ENCODE data around the gene NDUFA12. TPM values are rescaled to one million over a fixed set of nuclear protein-coding genes. Genes with fewer than 3 reads are reported as not detected.

Gene NDUFA12
- total and polyA plus RNA-seq, 2 of the 13 experiments (the other 11 are each of a cell fraction or from before 2014, with no cell fraction given) = 101 to 173 TPM

DNA sequence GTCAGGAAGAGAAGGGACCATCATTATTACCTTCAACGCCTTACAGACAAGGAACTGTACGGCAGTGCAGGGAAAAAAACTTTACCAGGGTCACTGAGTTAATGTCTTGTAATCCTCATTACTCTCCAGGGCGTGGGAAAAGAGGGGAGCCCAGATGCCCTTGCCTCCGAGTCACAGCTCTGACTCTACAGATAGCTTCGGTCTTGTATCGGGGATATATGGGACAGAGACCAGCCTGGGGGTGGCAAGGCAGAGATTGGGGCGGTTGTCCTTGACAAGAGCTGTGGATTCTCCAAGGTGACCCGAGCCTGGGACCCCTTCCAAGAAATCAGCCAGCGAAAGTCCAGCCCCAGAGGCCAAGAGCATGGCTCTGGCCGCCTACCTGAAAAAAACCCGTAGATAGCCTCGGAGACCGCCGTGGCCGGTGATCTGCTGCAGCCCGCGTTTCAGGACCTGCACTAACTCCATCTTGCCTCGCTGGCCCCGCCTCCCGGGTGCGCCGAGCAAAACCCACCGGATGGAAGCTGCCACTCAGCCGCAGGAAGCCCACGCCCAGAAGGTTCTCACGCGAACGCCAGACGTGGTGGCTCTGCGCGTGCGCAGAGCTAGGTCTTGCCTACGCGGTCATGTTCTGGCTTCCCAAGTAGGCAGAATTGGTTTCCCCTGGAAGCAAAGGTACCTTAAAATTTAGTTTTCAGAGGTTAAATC, at the start of gene NDUFA12 (continued):
- TF ChIP-seq NKX3-1 (CRISPR knock-in tag; IDR thresholded peaks at IDR 0.05) (no peak), PCBP1 (IDR thresholded peaks at IDR 0.05; ENCODE audit: borderline replicate concordance, low read depth, low read length) (no peak), HNRNPL (IDR thresholded peaks at IDR 0.05; ENCODE audit: low read depth, low read length) (0 out of 2 replicates have a peak, but pooled peaks have one; percentile 37), GZF1 (CRISPR knock-in tag; IDR thresholded peaks at IDR 0.05) (no peak), NFYB (CRISPR knock-in tag; IDR thresholded peaks at IDR 0.05) (no peak), ZFP36L2 (CRISPR knock-in tag; IDR thresholded peaks at IDR 0.05) (no peak), ARNT2 (CRISPR knock-in tag; IDR thresholded peaks at IDR 0.05; ENCODE audit: low read depth) (peak; percentile 68), CCDC6 (CRISPR knock-in tag; IDR thresholded peaks at IDR 0.05) (peak; percentile 79; the same call in 1 of the 2 replicates), ZNF3 (CRISPR knock-in tag; IDR thresholded peaks at IDR 0.05) (no peak), SNAPC2 (CRISPR knock-in tag; IDR thresholded peaks at IDR 0.05) (no peak; the same call in 1 of the 2 replicates), DNMT1 (CRISPR knock-in tag; IDR thresholded peaks at IDR 0.05) (peak; percentile 71; the same call in 1 of the 2 replicates), KLF15 (CRISPR knock-in tag; IDR thresholded peaks at IDR 0.05; ENCODE audit: borderline replicate concordance) (peak; percentile 56; the same call in 1 of the 2 replicates), SMARCC2 (IDR thresholded peaks at IDR 0.05) (no peak), CREB1 (IDR thresholded peaks at IDR 0.05) (no peak), CREB1 (CRISPR knock-in tag; IDR thresholded peaks at IDR 0.05) (peak; percentile 66), GATAD2A (CRISPR knock-in tag; IDR thresholded peaks at IDR 0.05) (peak; percentile 50; the same call in 1 of the 2 replicates), ZSCAN31 (CRISPR knock-in tag; IDR thresholded peaks at IDR 0.05; ENCODE audit: low read depth) (no peak), GABPB1 (CRISPR knock-in tag; IDR thresholded peaks at IDR 0.05) (peak; percentile 97), NCOR1 (IDR thresholded peaks at IDR 0.05; ENCODE audit: borderline replicate concordance, low read length) (no peak), SSRP1 (CRISPR knock-in tag; IDR thresholded peaks at IDR 0.05) (0 out of 2 replicates have a peak, but pooled peaks have one; percentile 42), ZNF557 (CRISPR knock-in tag; IDR thresholded peaks at IDR 0.05) (0 out of 2 replicates have a peak, but pooled peaks have one; percentile 76), ZFP1 (CRISPR knock-in tag; IDR thresholded peaks at IDR 0.05) (0 out of 2 replicates have a peak, but pooled peaks have one; percentile 69)
- TF ChIP-seq, protein P1, sequence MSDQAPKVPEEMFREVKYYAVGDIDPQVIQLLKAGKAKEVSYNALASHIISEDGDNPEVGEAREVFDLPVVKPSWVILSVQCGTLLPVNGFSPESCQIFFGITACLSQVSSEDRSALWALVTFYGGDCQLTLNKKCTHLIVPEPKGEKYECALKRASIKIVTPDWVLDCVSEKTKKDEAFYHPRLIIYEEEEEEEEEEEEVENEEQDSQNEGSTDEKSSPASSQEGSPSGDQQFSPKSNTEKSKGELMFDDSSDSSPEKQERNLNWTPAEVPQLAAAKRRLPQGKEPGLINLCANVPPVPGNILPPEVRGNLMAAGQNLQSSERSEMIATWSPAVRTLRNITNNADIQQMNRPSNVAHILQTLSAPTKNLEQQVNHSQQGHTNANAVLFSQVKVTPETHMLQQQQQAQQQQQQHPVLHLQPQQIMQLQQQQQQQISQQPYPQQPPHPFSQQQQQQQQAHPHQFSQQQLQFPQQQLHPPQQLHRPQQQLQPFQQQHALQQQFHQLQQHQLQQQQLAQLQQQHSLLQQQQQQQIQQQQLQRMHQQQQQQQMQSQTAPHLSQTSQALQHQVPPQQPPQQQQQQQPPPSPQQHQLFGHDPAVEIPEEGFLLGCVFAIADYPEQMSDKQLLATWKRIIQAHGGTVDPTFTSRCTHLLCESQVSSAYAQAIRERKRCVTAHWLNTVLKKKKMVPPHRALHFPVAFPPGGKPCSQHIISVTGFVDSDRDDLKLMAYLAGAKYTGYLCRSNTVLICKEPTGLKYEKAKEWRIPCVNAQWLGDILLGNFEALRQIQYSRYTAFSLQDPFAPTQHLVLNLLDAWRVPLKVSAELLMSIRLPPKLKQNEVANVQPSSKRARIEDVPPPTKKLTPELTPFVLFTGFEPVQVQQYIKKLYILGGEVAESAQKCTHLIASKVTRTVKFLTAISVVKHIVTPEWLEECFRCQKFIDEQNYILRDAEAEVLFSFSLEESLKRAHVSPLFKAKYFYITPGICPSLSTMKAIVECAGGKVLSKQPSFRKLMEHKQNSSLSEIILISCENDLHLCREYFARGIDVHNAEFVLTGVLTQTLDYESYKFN (CRISPR knock-in tag; conservative IDR thresholded peaks at IDR 0.05) = peak; percentile 35; the same call in 1 of the 2 replicates
- TF ChIP-seq, protein P2, sequence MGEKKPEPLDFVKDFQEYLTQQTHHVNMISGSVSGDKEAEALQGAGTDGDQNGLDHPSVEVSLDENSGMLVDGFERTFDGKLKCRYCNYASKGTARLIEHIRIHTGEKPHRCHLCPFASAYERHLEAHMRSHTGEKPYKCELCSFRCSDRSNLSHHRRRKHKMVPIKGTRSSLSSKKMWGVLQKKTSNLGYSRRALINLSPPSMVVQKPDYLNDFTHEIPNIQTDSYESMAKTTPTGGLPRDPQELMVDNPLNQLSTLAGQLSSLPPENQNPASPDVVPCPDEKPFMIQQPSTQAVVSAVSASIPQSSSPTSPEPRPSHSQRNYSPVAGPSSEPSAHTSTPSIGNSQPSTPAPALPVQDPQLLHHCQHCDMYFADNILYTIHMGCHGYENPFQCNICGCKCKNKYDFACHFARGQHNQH (CRISPR knock-in tag; IDR thresholded peaks at IDR 0.05) = peak; percentile 82
- TF ChIP-seq, protein P3, sequence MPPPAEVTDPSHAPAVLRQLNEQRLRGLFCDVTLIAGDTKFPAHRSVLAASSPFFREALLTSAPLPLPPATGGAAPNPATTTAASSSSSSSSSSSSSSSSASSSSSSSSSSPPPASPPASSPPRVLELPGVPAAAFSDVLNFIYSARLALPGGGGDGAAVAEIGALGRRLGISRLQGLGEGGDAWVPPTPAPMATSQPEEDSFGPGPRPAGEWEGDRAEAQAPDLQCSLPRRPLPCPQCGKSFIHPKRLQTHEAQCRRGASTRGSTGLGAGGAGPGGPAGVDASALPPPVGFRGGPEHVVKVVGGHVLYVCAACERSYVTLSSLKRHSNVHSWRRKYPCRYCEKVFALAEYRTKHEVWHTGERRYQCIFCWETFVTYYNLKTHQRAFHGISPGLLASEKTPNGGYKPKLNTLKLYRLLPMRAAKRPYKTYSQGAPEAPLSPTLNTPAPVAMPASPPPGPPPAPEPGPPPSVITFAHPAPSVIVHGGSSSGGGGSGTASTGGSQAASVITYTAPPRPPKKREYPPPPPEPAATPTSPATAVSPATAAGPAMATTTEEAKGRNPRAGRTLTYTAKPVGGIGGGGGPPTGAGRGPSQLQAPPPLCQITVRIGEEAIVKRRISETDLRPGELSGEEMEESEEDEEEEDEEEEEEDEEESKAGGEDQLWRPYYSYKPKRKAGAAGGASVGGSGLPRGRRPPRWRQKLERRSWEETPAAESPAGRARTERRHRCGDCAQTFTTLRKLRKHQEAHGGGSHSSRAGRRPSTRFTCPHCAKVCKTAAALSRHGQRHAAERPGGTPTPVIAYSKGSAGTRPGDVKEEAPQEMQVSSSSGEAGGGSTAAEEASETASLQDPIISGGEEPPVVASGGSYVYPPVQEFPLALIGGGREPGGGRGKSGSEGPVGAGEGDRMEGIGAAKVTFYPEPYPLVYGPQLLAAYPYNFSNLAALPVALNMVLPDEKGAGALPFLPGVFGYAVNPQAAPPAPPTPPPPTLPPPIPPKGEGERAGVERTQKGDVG (CRISPR knock-in tag; IDR thresholded peaks at IDR 0.05; ENCODE audit: borderline replicate concordance) = no peak
